HG03135 (cell line): Measurements from ENCODE around the gene LIMA1.
"Not testable (repeated sequence)": the region's sequence is repeated elsewhere in the genome, so short reads cannot be mapped to it uniquely, and the experiment has no call there.

ENCODE experiments used
- ATAC-seq: cut with Tn5 transposase; IDR thresholded peaks from one replicate; pipeline ENCODE4 v1.9.1; 2021; ENCODE audit warnings: mild to moderate bottlenecking, moderate library complexity; ENCODE audit not compliant: unreplicated experiment

Gene LIMA1

DNA sequence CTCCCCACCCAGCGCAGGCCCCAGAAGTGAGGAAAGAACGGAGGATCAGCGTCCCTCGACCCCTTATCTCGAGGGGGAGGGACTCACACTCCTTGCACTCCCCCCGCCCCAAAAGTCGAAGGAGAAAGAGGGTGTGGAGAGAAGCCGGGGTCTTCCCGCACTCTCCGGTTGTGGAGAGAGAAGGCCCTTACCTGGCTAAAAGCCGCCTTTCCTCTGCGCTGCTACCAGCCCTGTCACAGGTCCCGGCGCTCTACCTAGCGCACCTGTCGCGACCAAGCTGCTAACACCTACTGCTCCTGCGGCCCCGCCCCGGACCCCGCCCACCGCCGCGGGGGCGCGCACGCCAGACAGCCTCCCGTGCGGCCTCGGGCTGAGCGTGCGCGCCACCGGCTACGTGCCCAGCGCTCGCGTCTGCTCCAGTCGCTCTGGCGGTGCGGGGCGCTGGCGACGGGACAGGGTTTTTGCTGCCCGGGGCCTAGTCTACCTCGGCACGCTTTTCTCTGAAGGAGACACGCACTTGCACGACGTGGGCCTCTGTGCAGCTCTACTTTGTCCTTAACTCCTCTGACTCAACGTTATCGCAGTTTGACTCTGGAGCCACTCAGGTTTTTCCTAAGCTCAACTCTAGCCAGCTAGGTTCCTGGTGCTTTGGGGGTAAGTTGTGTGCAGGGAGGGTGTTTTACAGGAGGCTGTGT lies at the start of gene LIMA1:
LIMA1 (minus strand) TSS at position 292 of the 695 bp plus-strand sequence. CDS start 34,769 bp downstream, outside the sequence.
- ATAC-seq: peak; percentile 92

DNA sequence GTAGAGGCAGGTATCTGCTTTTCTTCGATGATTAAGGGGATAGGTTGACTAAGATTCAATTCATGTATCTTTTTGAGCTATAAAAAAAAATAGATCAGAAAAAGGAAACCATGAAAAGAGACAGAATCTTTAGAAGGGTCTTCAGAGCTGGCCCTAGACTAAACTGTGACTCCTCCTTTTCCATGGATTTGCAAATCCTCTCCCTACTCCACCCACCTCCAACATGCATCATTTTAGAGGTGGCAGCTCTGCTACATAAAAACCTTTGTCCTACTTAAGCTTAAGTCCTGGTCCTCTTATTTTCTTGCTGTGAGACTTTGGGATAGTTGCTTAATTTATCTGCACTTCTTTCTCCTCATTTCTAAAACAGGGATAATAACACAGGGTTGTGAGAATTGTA lies 48.4 kb upstream of the LIMA1 start:
- no peak for ATAC-seq

GRCh38 chr12:50328664-50329063 lies 45.3 kb upstream of the LIMA1 start:
- ATAC-seq: not testable (repeated sequence)

DNA sequence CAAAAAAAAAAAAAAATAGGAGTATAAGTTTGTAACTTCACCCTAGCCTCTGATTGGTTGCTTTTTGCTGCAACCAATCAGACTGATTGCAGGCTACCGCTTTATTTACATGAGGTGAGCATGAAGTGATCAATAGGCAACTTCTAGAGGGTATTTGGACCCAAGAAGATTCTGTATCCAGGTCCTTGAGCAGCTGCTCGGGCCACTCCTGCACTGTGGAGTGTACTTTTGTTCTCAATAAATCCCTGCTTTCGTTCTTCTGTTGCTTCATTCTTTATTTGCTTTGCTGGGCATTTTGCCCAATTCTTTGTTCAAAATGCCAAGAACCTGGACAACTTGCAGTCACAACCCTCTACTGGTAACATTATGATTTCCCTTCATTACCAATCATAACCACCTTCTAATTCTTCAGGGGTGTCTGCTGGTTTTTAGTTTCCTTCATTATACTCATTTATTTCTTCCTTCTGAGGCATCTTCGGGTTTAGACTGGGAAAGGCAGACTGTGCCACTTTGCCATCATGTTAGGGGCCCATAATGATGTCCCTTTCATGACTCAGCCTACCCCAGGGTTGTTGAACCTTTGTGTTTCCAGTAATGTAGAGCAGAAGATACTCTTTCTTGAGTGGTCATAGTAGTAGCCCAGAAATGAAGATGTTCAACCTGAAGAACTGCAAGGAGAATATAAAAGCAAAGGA lies 43.4 kb upstream of the LIMA1 start:
- ATAC-seq: no peak

- ATAC-seq: no peak
Observed at GRCh38 chr12:50325890-50326391, 42.6 kb upstream of the LIMA1 start.

DNA sequence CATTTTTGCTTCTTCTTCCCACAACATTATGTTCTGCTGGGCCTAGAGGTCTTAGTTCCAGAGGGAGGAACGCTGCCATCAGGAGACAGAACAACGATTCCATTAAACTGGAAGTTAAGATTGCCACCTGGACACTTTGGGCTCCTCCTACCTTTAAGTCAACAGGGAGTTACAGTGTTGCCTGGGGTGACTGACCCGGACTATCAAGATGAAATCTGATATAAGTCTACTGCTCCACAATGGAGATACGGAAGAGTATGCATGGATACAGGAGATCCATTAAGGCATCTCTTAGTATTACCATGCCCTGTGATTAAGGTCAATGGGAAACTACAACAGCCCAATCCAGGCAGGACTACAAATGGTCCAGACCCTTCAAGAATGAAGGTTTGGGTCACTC lies 41.5 kb upstream of the LIMA1 start:
- not testable (repeated sequence) for ATAC-seq

DNA sequence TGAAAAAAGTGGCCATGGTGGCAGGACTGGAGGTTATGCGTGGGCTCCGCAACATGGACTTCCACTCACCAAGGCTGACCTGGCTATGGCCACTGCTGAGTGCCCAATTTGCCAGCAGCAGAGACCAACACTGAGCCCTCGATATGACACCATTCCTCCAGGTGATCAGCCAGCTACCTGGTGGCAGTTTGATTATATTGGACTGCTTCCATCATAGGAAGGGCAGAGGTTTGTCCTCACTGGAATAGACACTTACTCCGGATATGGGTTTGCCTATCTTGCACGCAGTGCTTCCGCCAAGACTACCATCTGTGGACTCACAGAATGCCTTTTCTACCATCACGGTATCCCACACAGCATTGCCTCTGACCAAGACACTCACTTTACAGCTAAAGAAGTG lies 40.8 kb upstream of the LIMA1 start:
- not testable (repeated sequence) for ATAC-seq

DNA sequence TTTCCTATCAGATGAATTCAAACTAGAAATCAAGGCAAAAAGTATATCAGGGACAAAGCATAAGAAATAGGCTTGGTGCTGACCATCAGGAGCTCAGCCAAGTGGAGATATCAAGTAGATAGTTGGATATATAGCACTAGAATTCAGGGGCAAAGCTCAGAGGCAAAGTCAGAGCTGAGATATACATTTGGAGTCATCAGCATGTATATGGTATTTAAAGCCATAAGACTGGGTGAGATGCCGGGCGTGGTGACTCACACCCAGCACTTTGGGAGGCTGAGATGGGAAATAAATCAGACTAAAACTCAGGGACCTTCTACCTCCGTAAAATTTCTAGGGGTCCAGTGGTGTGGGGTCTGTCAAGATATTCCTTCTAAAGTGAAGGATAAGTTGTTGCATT lies 38.9 kb upstream of the LIMA1 start:
- ATAC-seq: no peak

GRCh38 chr12:50317203-50317602 lies 33.9 kb upstream of the LIMA1 start:
- ATAC-seq: no peak

- no peak for ATAC-seq
Observed at GRCh38 chr12:50315803-50316202, 32.5 kb upstream of the LIMA1 start.

- ATAC-seq: no peak
Observed at GRCh38 chr12:50314636-50315312, 31.5 kb upstream of the LIMA1 start.

DNA sequence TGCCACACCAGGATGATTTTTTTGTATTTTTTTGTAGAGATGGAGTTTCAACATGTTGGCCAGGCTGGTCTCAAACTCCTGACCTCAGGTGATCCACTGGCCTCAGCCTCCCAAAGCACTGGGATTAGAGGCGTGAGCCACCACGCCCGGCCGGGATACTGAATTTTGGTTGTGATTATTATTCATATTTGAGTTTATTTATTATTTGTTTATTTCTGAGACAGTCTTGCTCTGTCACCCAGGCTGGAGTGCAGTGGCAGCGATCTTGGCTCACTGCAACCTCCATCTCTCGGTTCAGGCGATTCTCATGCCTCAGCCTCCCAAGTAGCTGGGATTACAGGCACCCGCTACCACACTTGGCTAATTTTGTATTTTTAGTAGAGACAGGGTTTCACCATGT lies 30.7 kb upstream of the LIMA1 start:
- ATAC-seq: not testable (repeated sequence)

- ATAC-seq: no peak
Observed at GRCh38 chr12:50313256-50313931, 30.1 kb upstream of the LIMA1 start.

DNA sequence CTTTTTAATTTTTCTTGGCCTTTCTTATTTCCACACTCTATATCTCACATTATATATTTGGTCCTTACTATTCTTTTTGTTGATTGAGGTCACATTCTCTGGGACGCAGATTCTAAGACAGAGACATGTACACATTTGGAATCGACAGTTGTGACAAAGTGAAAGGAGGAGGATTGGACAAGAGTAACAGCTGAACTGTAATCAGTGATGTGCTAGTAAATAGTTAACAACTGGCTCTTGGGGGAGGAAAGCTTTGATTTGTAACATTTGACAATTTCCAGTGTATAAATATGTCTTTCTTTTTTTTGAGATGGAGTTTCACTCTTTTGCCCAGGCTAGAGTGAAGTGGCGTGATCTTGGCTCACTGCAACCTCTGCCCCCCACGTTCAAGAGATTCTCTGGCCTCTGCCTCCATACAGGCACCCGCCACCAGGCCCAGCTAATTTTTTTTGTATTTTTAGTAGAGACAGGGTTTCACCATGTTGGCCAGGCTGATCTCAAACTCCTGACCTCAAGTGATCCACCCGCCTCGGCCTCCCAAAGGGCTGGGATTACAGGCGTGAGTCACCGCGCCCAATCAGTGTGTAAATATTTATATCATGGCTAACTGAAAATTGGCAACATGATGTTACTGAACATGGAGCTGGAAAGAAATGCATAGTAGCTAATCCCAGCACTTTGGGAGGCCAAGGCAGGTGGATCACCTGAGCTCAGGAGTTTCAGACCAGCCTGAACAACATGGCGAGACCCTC lies 28.7 kb upstream of the LIMA1 start:
- ATAC-seq: not testable (repeated sequence)

DNA sequence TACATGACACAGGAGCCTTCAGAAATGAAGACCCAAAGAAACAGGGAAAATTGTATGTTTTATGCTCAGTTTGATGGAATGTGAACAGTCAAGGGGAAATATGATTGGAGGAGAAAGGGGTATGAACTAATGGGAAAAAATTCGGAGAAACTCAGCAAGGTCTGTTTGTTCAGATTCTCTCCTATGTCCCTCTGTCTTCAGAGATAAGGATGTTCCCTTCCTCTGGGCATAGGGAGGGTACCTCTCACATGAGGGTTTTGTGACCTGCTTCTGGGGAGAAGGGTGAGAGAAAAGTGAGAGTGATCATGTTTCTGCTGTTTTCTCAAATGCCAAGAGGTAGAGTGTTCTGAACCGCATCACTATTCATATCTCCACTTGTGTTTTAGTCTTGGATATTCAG lies 26.6 kb upstream of the LIMA1 start:
- no peak for ATAC-seq

GRCh38 chr12:50302686-50303085 lies 19.4 kb upstream of the LIMA1 start:
- ATAC-seq: no peak

DNA sequence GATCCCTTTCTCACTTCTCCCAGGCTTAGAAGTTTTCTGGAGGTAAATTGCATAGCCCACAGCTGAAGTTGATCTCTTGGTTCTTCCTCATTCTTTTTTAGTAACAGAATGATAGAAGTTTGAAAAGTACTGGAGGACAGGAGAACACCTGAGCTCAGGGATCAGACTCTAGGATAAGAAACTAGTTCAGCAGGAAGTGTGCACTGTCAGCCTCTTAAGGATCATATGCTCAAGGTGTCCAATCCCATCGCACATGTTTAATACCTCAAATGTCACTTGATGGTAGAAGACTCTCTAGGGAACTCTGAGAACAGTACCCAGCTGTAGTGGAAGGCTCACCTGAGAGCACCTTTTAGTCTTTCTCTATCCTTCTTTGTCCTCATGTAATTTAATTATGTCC lies 14.7 kb upstream of the LIMA1 start:
- ATAC-seq: no peak

- no peak for ATAC-seq
Observed at GRCh38 chr12:50297027-50297426, 13.7 kb upstream of the LIMA1 start.

DNA sequence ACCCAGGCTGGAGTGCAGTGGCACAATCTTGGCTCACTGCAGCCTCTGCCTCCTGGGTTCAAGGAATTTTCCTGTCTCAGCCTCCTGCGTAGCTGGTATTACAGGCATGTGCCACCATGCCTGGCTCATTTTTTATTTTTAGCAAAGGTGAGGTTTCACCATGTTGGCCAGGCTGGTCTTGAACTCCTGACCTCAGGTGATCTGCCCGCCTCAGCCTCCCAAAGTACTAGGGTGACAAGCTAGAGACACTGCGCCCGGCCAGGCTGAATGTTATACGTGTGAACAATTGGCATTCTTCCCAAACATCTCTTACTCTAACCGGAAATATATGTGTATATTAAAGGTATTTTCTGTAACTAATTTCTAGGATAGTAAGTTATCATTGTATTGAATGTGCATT lies 13.2 kb upstream of the LIMA1 start:
- ATAC-seq: no peak

DNA sequence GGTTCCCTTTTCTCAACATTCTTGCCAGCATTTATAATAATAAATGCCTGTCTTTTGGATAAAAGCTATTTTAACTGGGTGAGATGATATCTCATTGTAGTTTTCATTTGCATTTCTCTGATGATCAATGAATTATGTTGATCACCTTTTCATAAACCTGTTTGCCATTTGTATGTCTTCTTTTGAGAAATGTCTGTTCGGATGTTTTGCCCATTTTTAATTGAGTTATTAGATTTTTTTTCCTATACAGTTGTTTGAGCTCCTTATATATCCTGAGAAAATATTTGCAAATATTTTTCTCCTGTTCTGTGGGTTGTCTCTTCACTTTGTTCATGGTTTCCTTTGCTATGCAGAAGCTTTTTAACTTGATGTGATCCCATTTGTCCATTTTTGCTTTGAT lies 8.1 kb upstream of the LIMA1 start:
- no peak for ATAC-seq
